ENCODE results near the gene GPR176.

The GPR176 gene

DNA sequence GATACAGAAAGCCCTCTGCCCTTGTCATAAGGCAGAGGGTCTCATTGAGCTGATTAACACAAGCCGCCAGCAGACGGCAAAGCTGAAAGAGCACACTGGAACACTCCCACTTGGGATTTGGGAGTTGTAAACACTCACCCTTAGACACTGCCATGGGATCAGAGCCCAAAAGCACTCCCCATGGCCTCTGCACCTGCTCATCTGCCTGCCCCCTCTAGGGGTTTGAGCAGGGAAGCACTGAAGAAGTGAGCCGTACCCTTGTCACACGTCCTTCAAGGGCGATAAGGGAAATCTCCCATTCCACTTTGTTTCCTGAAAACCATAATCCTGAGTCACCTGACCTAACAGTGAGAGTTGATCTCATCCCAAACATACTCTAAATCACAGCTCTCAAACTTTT, 152.1 kb downstream of the GPR176 start:
- no peak overlapping the region for H3K4me2 ChIP-seq (ENCODE audit: low read length, poor library complexity, severe bottlenecking)

GRCh38 chr15:39761006-39761405, 159.1 kb downstream of the GPR176 start:
- H3K9ac ChIP-seq (ENCODE audit: low read length) = no peak overlapping the region
- no peak overlapping the region for H4K91ac ChIP-seq (ENCODE audit: low read length)
- H2BK5ac ChIP-seq (ENCODE audit: low read depth, low read length, poor library complexity, severe bottlenecking) = no peak overlapping the region
- H3K27me3 ChIP-seq (ENCODE audit: control insufficient read depth in 1 of 2, insufficient read depth in 1 of 2, low read length in 2 of 2) = no peaks in the 10 kb centered on the region
- no peak overlapping the region for H3K23ac ChIP-seq (ENCODE audit: low read length in 2 of 2)
- H3K14ac ChIP-seq (ENCODE audit: low read length in 2 of 2) = no peak overlapping the region
- H4K8ac ChIP-seq (ENCODE audit: low read length) = no peak overlapping the region
- no peaks in the 10 kb centered on the region for H3K36me3 ChIP-seq (ENCODE audit: control insufficient read depth in 1 of 2, insufficient read depth in 2 of 2, low read depth in 1 of 2, low read length in 2 of 2)
- H3K27ac ChIP-seq (ENCODE audit: low read length, poor library complexity, severe bottlenecking) = no peak overlapping the region
- no peak overlapping the region for H2AK5ac ChIP-seq (ENCODE audit: low read length, severe bottlenecking)
- DNase-seq = no peak
- no peak overlapping the region for H3K4ac ChIP-seq (ENCODE audit: low read depth in 1 of 2, low read length in 2 of 2)
- H2BK120ac ChIP-seq (ENCODE audit: low read depth, low read length) = no peak overlapping the region
- no peak overlapping the region for H2BK12ac ChIP-seq (ENCODE audit: low read length in 2 of 2)
- H3K4me3 ChIP-seq (ENCODE audit: insufficient read depth in 1 of 2, low read depth in 1 of 2, low read length in 2 of 2) = no peak overlapping the region
- H2AFZ ChIP-seq (ENCODE audit: low read depth, low read length) = no peak overlapping the region
- no peak overlapping the region for H2BK15ac ChIP-seq (ENCODE audit: low read depth, poor library complexity, severe bottlenecking)
- no peak overlapping the region for H3K4me2 ChIP-seq (ENCODE audit: low read length, poor library complexity, severe bottlenecking)
- no CpG with 5 or more reads among the region's 2 CpGs for WGBS
- H3K9me3 ChIP-seq (ENCODE audit: control insufficient read depth, low read length) = peaks cover 3% of the 10 kb centered on the region
- no peaks in the 10 kb centered on the region for H3K79me1 ChIP-seq (replicated peaks; ENCODE audit: low read length, poor library complexity, severe bottlenecking)
- H3K18ac ChIP-seq (ENCODE audit: low read depth in 1 of 2, low read length in 2 of 2) = no peak overlapping the region
- H3K4me1 ChIP-seq (ENCODE audit: control insufficient read depth, insufficient read depth, low read depth, low read length) = no peaks in the 10 kb centered on the region

More for the DNA sequence above, 152.1 kb downstream of the GPR176 start:
- DNase-seq = no peak
- H3K27ac ChIP-seq (ENCODE audit: low read length, poor library complexity, severe bottlenecking) = no peak overlapping the region
- no peak overlapping the region for H4K91ac ChIP-seq (ENCODE audit: low read length)
- H2BK15ac ChIP-seq (ENCODE audit: low read depth, poor library complexity, severe bottlenecking) = no peak overlapping the region
- H3K9me3 ChIP-seq (ENCODE audit: control insufficient read depth, low read length) = no peaks in the 10 kb centered on the region
- H4K8ac ChIP-seq (ENCODE audit: low read length) = no peak overlapping the region
- H3K4me1 ChIP-seq (ENCODE audit: control insufficient read depth, insufficient read depth, low read depth, low read length) = peaks cover 2% of the 10 kb centered on the region
- H3K14ac ChIP-seq (ENCODE audit: low read length in 2 of 2) = no peak overlapping the region
- no peak overlapping the region for H2BK120ac ChIP-seq (ENCODE audit: low read depth, low read length)
- H2BK12ac ChIP-seq (ENCODE audit: low read length in 2 of 2) = no peak overlapping the region
- no peak overlapping the region for H2AFZ ChIP-seq (ENCODE audit: low read depth, low read length)
- no peaks in the 10 kb centered on the region for H3K27me3 ChIP-seq (ENCODE audit: control insufficient read depth in 1 of 2, insufficient read depth in 1 of 2, low read length in 2 of 2)
- no peak overlapping the region for H3K23ac ChIP-seq (ENCODE audit: low read length in 2 of 2)
- no peaks in the 10 kb centered on the region for H3K79me1 ChIP-seq (replicated peaks; ENCODE audit: low read length, poor library complexity, severe bottlenecking)
- H2BK5ac ChIP-seq (ENCODE audit: low read depth, low read length, poor library complexity, severe bottlenecking) = no peak overlapping the region
- peaks cover 0 to 3% of the 10 kb centered on the region in 2 experiments for H3K36me3 ChIP-seq (ENCODE audit: control insufficient read depth in 1 of 2, insufficient read depth in 2 of 2, low read depth in 1 of 2, low read length in 2 of 2)
- no peak overlapping the region for H2AK5ac ChIP-seq (ENCODE audit: low read length, severe bottlenecking)
- H3K4ac ChIP-seq (ENCODE audit: low read depth in 1 of 2, low read length in 2 of 2) = no peak overlapping the region
- H3K9ac ChIP-seq (ENCODE audit: low read length) = no peak overlapping the region
- 74% methylated on average over 5 of the region's 5 CpGs for WGBS
- H3K4me3 ChIP-seq (ENCODE audit: insufficient read depth in 1 of 2, low read depth in 1 of 2, low read length in 2 of 2) = no peak overlapping the region
- H3K18ac ChIP-seq (ENCODE audit: low read depth in 1 of 2, low read length in 2 of 2) = no peak overlapping the region

GRCh38 chr15:39756806-39757522, 163.1 kb downstream of the GPR176 start:
- H3K9me3 ChIP-seq (ENCODE audit: control insufficient read depth, low read length) = no peaks in the 10 kb centered on the region
- no peaks in the 10 kb centered on the region for H3K36me3 ChIP-seq (ENCODE audit: control insufficient read depth in 1 of 2, insufficient read depth in 2 of 2, low read depth in 1 of 2, low read length in 2 of 2)

DNA sequence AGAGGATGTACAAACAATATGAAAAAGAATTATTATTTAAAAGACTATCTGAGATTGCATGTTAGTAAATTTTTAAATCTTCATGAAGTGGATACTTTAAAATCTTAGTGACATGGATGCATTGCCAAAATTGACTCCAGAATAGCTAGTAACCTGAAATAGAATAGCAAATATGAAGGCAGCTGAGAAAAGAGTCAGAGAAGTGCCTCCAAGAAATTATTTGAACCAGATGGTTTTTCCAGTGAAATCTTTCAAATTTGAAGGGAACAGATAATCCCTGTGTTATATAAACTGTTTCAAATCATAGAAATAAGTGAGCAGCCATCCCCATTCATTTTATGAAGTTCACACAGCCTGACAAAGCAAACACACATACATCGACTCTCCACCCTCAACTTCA, 167.1 kb downstream of the GPR176 start:
- H3K9ac ChIP-seq (ENCODE audit: low read length) = no peak overlapping the region
- no peak for DNase-seq
- H2AFZ ChIP-seq (ENCODE audit: low read depth, low read length) = no peak overlapping the region
- no peak overlapping the region for H3K4me3 ChIP-seq (ENCODE audit: insufficient read depth in 1 of 2, low read depth in 1 of 2, low read length in 2 of 2)
- no peaks in the 10 kb centered on the region for H3K9me3 ChIP-seq (ENCODE audit: control insufficient read depth, low read length)
- H2BK15ac ChIP-seq (ENCODE audit: low read depth, poor library complexity, severe bottlenecking) = no peak overlapping the region
- no peak overlapping the region for H3K14ac ChIP-seq (ENCODE audit: low read length in 2 of 2)
- H3K4me1 ChIP-seq (ENCODE audit: control insufficient read depth, insufficient read depth, low read depth, low read length) = no peaks in the 10 kb centered on the region
- no peaks in the 10 kb centered on the region for H3K79me1 ChIP-seq (replicated peaks; ENCODE audit: low read length, poor library complexity, severe bottlenecking)
- no peaks in the 10 kb centered on the region for H3K27me3 ChIP-seq (ENCODE audit: control insufficient read depth in 1 of 2, insufficient read depth in 1 of 2, low read length in 2 of 2)
- H3K4ac ChIP-seq (ENCODE audit: low read depth in 1 of 2, low read length in 2 of 2) = no peak overlapping the region
- no peak overlapping the region for H2BK5ac ChIP-seq (ENCODE audit: low read depth, low read length, poor library complexity, severe bottlenecking)
- H3K18ac ChIP-seq (ENCODE audit: low read depth in 1 of 2, low read length in 2 of 2) = no peak overlapping the region
- WGBS = 83% methylated on average over 1 of the region's 1 CpG
- H3K4me2 ChIP-seq (ENCODE audit: low read length, poor library complexity, severe bottlenecking) = no peak overlapping the region
- H4K91ac ChIP-seq (ENCODE audit: low read length) = no peak overlapping the region
- H2BK120ac ChIP-seq (ENCODE audit: low read depth, low read length) = no peak overlapping the region
- no peak overlapping the region for H2BK12ac ChIP-seq (ENCODE audit: low read length in 2 of 2)
- no peaks in the 10 kb centered on the region for H3K36me3 ChIP-seq (ENCODE audit: control insufficient read depth in 1 of 2, insufficient read depth in 2 of 2, low read depth in 1 of 2, low read length in 2 of 2)
- H3K23ac ChIP-seq (ENCODE audit: low read length in 2 of 2) = no peak overlapping the region
- H2AK5ac ChIP-seq (ENCODE audit: low read length, severe bottlenecking) = no peak overlapping the region
- no peak overlapping the region for H3K27ac ChIP-seq (ENCODE audit: low read length, poor library complexity, severe bottlenecking)
- H4K8ac ChIP-seq (ENCODE audit: low read length) = no peak overlapping the region

More at GRCh38 chr15:39756806-39757522, 163.1 kb downstream of the GPR176 start:
- Histone ChIP-seq H4K8ac (ENCODE audit: low read length) (no peak overlapping the region), H3K9ac (ENCODE audit: low read length) (no peak overlapping the region), H3K14ac (ENCODE audit: low read length in 2 of 2) (no peak overlapping the region), H3K27ac (ENCODE audit: low read length, poor library complexity, severe bottlenecking) (no peak overlapping the region), H3K79me1 (replicated peaks; ENCODE audit: low read length, poor library complexity, severe bottlenecking) (no peaks in the 10 kb centered on the region), H3K18ac (ENCODE audit: low read depth in 1 of 2, low read length in 2 of 2) (no peak overlapping the region), H3K27me3 (ENCODE audit: control insufficient read depth in 1 of 2, insufficient read depth in 1 of 2, low read length in 2 of 2) (no peaks in the 10 kb centered on the region), H3K4me1 (ENCODE audit: control insufficient read depth, insufficient read depth, low read depth, low read length) (no peaks in the 10 kb centered on the region), H4K91ac (ENCODE audit: low read length) (no peak overlapping the region), H2BK12ac (ENCODE audit: low read length in 2 of 2) (no peak overlapping the region), H3K4ac (ENCODE audit: low read depth in 1 of 2, low read length in 2 of 2) (no peak overlapping the region), H3K23ac (ENCODE audit: low read length in 2 of 2) (no peak overlapping the region), H2BK120ac (ENCODE audit: low read depth, low read length) (no peak overlapping the region), H2BK5ac (ENCODE audit: low read depth, low read length, poor library complexity, severe bottlenecking) (no peak overlapping the region), H3K4me2 (ENCODE audit: low read length, poor library complexity, severe bottlenecking) (no peak overlapping the region), H3K4me3 (ENCODE audit: insufficient read depth in 1 of 2, low read depth in 1 of 2, low read length in 2 of 2) (no peak overlapping the region), H2AK5ac (ENCODE audit: low read length, severe bottlenecking) (no peak overlapping the region), H2BK15ac (ENCODE audit: low read depth, poor library complexity, severe bottlenecking) (no peak overlapping the region), H2AFZ (ENCODE audit: low read depth, low read length) (no peak overlapping the region)
- peak; percentile 67 for DNase-seq
- 88% methylated on average over 1 of the region's 2 CpGs for WGBS

Measured in mesenchymal stem cell (in vitro differentiated cells and primary cell).